GM12891 (cell line): Measurements from ENCODE around the gene ZNF664.

Experiments used
- DNase-seq: peaks from one replicate; pipeline ENCODE4 v3.0.0; 2011; ENCODE audit warnings: low spot score; ENCODE audit not compliant: insufficient read length
- FAIRE-seq: peaks from 2 replicates; lab custom pipeline; 2011; peaks lifted over from hg19 to GRCh38; lab: Jason Lieb, UNC
- PAX5 ChIP-seq: IDR thresholded peaks from 2 replicates; pipeline ENCODE4 v1.6.1; 2011; ENCODE audit warnings: low read length, moderate library complexity, mild to moderate bottlenecking; ENCODE audit not compliant: insufficient read depth, severe bottlenecking
- POLR2A ChIP-seq: IDR thresholded peaks from 2 replicates; pipeline ENCODE4 v1.6.1; 2011; ENCODE audit warnings: low read depth, low read length, control low read depth
- POLR2AphosphoS5 ChIP-seq: IDR thresholded peaks from 2 replicates; pipeline ENCODE4 v1.6.1; 2011; ENCODE audit warnings: low read depth, low read length, control low read depth
- POU2F2 ChIP-seq: IDR thresholded peaks from 2 replicates; pipeline ENCODE4 v1.6.1; 2011; ENCODE audit warnings: low read depth, mild to moderate bottlenecking, control low read depth, low read length, moderate library complexity
- SPI1 ChIP-seq: IDR thresholded peaks from 2 replicates; pipeline ENCODE4 v1.6.1; 2011; ENCODE audit warnings: low read depth, low read length, control low read depth
- TAF1 ChIP-seq: IDR thresholded peaks from 2 replicates; pipeline ENCODE4 v1.6.1; 2011; ENCODE audit warnings: low read depth, low read length, control low read depth

The ZNF664 gene

GRCh38 chr12:123998344-123998990, 25.5 kb downstream of the ZNF664 start:
- TF ChIP-seq SPI1 (no peak), POLR2AphosphoS5 (no peak), TAF1 (no peak), POLR2A (no peak), POU2F2 (no peak), PAX5 (no peak)
- no peak for FAIRE-seq
- DNase-seq = no peak

GRCh38 chr12:123998991-123999359, 26.0 kb downstream of the ZNF664 start:
- DNase-seq (no peak), FAIRE-seq (no peak)
- no peak for TF ChIP-seq POLR2A
- no peak for TF ChIP-seq POLR2AphosphoS5
- TF ChIP-seq POU2F2 = no peak

- TF ChIP-seq POLR2AphosphoS5 (no peak), POU2F2 (no peak), SPI1 (no peak), PAX5 (no peak), POLR2A (no peak), TAF1 (no peak)
- no peak for DNase-seq
- FAIRE-seq = no peak
Observed at GRCh38 chr12:124000111-124000510, 27.1 kb downstream of the ZNF664 start.

GRCh38 chr12:124001343-124001742, 28.3 kb downstream of the ZNF664 start:
- FAIRE-seq = no peak
- TF ChIP-seq TAF1 (no peak), POLR2AphosphoS5 (no peak), PAX5 (no peak), SPI1 (no peak), POLR2A (no peak), POU2F2 (no peak)
- no peak for DNase-seq

- FAIRE-seq = no peak
- no peak for DNase-seq
- TF ChIP-seq POLR2AphosphoS5 = no peak
- TF ChIP-seq TAF1 = no peak
- TF ChIP-seq PAX5 = no peak
- TF ChIP-seq SPI1 = no peak
- TF ChIP-seq POLR2A = no peak
- TF ChIP-seq POU2F2 = no peak
Observed at GRCh38 chr12:124002021-124002644, 29.1 kb downstream of the ZNF664 start.

GRCh38 chr12:124002654-124003053, 29.6 kb downstream of the ZNF664 start:
- no peak for TF ChIP-seq POLR2AphosphoS5
- no peak for TF ChIP-seq POU2F2
- TF ChIP-seq TAF1 = no peak
- TF ChIP-seq POLR2A = no peak
- TF ChIP-seq SPI1 = no peak
- TF ChIP-seq PAX5 = no peak
- DNase-seq (no peak), FAIRE-seq (no peak)

- TF ChIP-seq POLR2A (no peak), PAX5 (no peak), TAF1 (no peak), POLR2AphosphoS5 (no peak), POU2F2 (no peak), SPI1 (no peak)
- peak; percentile 41 for FAIRE-seq
- DNase-seq = no peak
Observed at GRCh38 chr12:124004233-124004875, 31.3 kb downstream of the ZNF664 start.

GRCh38 chr12:124006085-124006845, 33.2 kb downstream of the ZNF664 start:
- DNase-seq = no peak
- peak; percentile 78 for FAIRE-seq
- TF ChIP-seq TAF1 (no peak), POLR2A (peak; percentile 42; the same call in 1 of the 2 replicates)

- DNase-seq (no peak), FAIRE-seq (no peak)
- TF ChIP-seq TAF1 (no peak), POLR2A (0 out of 2 replicates have a peak, but pooled peaks have one; percentile 2), POLR2AphosphoS5 (no peak)
Observed at GRCh38 chr12:124006846-124007713, 34.1 kb downstream of the ZNF664 start.
